CD4-positive, alpha-beta T cell treated with Interleukin-4 for 1 hour (primary cell): Measurements from ENCODE around the gene SNAPIN.
A peak's percentile ranks its signal among the peaks of the same experiment; 100 is the strongest.
"Not testable (repeated sequence)": the region's sequence is repeated elsewhere in the genome, so short reads cannot be mapped to it uniquely, and the experiment has no call there.

Experiments
- DNase-seq, 2 donors: peaks; one replicate each; pipeline ENCODE4 v3.0.0-alpha.2; 2020 to 2022

The SNAPIN gene

DNA sequence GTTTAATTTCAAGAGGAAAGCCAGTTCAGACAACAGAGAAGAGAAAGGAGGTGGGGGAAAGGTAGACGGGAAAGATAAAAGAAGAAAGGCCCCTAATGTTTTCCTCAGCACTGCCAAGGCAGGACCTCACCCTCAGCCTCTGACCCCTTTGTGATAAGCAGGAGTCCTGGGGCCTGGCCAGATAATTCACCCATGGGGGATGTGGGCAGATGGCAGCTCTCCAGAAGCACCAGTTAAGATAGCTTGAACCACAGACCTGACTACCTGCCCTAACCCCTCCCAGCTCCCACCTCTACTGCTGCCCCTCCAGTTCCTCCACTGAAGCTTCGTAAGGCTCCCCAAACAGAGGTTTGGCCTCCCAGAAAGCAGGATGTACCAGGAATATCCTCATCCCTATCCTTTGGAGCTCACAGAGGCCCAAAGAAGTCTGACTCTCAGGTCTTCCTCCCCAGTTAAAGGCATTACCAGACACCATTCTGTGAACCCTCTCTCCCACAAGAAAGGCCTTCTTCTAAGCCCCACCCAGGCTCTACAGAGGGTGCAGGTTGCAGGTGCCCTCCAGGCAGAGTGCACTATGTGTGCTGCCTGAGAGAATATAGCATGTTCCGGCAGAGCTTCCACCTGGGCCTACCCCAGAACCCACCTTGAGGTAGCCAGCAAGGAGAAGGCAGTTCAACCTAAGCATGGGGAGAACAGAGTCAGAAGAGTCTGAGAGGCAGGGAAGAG, 9.2 kb upstream of the SNAPIN start:
- DNase-seq: peak in 1 of 2 donors; percentile 29

DNA sequence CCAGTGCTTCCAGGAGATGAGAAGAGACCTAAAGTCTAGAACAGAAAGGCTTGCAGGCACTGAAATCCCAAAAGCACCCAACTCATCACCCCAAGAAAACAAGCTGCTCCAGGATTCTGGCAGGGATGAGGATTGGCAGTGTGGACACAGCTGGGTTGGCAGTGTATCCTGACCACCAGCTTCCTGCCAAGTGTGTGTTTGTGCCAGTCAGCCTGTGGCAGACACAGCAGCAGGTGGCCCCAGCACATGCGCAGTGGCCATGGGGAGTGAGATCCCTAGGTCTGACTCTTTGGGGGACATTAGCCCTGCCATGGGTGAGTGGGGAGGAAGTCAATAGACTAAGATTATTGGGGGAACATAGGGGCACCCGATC, 8.7 kb upstream of the SNAPIN start:
- DNase-seq: no peak

DNA sequence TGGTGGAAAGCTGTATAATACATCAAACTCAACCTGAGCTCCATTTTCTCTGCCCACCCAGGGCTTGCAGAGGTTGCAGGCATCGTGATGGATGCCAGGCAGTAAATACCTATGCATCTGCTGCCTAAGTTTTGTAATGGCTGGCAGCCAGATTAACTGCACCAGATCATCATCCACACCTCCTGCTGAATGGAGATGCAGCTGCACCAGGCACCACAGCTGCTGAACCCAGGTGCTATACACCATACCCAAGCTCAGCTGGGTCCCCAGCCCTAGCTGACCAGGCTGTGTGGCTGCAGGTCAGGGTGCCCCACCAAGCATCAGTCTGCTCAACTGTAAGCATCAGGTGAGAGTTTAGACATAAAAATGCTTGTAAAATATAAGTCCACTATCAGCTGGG, 6.7 kb upstream of the SNAPIN start:
- DNase-seq: no peak

DNA sequence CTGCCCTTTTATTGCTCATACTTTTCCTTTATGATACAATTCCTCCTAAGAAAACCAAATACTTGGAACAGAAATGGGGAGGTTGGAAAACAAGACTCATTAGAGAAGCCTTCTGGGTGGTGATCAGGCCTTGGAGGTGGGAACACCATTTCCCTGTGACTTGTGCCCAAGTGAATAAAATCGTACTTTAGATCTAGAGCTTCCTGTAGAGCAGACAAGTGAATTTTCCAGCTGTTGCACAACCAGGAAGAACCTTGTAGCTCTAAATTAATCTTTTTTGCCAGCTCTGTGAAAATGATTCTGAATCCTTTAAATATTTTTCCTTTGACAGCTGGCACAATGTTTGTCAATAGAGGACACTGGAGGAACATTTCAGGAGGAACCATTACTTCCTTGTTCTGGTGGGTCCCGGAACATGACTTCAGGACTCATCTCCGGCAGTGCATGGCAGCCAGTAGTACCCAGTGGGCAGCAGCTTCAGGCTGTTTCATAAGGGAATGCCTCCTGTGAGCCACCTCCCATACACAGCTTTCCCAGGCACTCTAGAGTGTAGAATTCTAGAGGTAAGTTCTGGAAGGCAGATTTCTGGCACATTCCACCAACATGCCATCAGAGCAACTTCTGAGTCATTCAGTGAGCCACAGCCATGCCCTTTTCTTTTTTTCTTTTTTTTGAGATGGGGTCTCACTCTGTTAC, 5.5 kb upstream of the SNAPIN start:
- no peak for DNase-seq

DNA sequence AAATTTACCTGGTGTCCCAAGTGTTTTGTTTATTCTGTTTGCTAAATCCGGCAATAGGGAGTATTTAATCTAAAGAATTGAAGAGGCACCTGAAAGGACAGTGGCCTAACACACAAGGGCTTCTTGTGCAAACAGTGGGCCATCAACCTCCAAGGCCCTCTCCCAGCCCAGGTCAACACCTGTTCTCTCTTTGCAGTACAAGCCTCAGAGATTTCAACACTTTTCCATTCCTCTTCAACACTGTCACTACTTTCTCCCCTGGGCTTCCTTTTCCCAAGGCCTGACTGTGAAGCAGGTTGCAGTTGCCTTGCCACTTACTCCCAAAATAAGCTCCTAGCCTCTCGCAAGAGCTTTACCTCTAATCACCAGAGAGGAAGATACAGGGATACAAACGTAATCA, 3.2 kb upstream of the SNAPIN start:
- DNase-seq: no peak

DNA sequence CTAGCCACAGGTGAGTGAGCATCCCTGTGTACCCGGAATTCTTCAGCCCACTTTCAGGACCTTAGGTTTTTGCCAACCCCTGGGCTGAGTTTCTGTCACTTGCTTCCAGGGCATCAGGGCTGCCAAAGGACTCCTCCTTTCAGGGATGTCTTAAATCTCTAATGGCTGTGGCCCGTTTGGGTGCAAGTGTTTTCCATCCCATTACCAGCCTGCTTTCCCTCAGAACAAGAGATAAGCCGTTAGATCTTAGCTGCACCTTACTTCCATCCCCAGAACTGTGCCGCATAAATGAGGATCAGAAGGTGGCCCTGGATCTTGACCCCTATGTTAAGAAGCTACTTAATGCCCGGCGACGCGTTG, 652 bp downstream of the SNAPIN start:
- no peak for DNase-seq

DNA sequence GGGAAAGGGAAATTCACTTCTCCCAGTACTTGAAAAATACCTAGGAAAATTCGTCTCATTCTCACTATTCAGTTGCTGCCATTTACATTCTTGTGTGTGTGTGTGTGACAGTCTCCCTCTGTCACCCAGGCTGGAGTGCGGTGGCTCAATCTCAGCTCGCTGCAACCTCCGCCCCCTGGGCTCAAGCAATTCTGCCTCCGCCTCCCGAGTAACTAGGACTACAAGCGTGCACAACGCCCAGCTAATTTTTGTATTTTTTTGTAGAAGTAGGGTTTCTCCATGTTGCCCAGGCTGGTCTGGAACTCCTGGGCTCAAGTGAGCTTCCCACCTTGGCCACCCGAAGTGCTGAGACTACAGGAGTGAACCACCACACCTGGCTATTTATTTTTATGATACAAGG, 1.2 kb downstream of the SNAPIN start:
- no peak for DNase-seq

DNA sequence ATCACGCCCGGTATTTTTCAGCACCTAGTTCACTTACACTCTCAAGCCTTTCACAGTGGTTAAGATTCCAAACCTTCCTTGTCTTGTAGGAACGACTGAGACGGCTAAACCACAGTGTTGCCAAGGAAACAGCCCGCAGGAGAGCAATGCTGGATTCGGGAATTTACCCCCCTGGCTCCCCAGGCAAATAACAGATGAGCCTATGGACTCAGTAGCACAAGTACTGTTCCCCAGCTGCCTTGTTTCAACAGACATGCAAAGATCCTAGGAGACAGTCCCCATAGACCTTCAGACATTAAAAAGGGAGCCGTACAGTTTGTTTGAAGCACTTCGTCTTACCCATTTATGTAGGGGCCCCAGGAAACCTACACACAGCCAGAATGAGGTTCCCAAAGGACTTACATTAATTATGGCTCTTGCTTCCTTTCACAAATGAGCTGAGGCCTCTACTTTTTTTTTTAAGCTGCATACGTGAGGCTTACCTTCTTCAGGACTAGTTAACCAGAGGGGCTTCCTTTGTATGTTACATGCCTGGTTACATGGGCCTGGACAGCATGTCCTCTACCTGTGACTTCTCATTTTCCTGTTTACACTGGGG, 2.7 kb downstream of the SNAPIN start:
- no peak for DNase-seq

DNA sequence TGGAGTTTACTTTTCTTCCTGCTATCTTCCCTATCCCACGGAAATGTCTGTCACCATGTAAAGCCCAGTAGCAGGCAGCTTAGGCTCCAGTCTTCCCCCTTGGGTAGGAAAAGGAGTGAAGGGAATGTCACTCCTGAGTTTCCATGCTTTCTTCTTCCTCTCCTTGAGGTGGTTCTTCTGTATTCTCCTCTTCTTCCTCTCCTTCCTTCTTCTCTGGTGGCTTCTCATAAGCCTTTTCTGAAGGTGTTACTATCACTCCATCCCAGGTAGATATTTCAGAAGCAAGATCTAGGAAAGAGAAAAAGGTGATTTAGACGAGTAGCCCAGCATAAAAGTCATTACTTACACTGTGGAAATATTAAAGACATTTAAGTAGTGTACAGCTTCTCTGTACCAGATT, 3.8 kb downstream of the SNAPIN start:
- DNase-seq: no peak

DNA sequence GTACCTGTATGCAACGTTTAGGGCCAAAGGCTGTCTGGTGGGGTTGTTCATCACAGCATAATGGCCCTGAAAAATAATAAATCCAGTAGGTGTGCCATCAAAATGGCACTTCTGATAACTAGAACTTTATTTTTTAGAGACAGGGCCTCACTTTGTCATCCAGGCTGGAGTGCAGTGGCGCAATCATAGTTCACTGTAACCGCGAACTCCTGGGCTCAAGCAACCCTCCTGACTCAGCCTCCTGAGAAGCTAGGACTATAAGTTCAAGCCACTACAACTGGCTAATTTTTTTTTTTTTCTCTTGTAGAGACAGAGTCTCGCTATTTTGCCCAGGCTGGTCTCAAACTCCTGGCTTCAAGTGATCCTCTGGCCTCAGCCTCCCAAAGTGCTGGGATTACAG, 4.7 kb downstream of the SNAPIN start:
- DNase-seq: no peak

DNA sequence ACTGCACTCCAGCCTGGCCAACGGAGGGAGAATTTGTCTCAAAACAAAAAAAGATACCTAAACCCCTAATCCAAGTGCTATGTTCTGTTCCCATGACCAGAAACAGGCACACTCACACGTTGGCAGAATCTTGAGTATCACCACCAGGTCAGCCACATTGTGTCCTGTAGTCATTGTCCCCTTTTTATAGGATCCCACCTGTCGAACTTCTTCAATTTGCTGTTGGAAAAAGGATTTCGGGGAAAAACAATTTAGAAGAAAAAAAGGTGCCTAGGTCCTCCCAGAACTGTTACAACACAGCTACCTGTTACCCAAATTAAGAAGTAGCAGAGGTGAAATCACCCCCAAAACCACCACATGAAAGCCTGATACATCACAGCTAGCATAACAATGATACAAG, 8.9 kb downstream of the SNAPIN start:
- DNase-seq: no peak

DNA sequence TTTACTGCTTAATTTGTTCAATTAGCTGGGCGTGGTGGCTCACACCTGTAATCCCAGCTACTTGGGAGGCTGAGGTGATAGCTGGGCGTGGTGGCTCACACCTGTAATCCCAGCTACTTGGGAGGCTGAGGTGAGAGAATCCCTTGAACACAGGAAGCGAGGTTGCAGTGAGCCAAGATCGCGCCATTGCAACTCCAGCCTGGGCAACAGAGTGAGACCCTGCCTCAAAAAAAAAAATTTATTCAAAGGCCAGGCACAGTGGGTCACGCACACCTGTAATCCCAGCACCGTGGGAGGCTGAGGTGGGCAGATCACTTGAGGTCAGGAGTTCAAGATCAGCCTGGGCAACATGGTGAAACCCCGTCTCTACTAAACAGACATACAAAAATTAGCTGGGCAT, 10.2 kb downstream of the SNAPIN start:
- not testable (repeated sequence) for DNase-seq

DNA sequence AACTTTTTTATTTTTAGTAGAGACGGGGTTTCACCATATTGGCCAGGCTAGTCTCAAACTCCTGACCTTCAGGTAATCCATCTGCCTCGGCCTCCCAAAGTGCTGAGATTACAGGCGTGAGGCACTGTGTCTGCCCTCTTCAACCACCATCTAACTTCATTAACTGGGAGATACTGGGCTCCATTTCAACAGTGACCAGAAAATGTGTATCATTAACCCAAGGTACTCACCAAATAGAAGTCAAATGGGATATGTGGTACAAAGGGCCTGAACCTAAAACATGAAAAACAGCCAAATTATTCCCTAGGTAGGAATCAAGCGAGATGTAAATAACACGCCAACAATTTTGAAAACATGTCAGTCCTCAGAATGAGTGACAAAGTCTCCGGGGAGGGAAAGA, 11.1 kb downstream of the SNAPIN start:
- DNase-seq: no peak

DNA sequence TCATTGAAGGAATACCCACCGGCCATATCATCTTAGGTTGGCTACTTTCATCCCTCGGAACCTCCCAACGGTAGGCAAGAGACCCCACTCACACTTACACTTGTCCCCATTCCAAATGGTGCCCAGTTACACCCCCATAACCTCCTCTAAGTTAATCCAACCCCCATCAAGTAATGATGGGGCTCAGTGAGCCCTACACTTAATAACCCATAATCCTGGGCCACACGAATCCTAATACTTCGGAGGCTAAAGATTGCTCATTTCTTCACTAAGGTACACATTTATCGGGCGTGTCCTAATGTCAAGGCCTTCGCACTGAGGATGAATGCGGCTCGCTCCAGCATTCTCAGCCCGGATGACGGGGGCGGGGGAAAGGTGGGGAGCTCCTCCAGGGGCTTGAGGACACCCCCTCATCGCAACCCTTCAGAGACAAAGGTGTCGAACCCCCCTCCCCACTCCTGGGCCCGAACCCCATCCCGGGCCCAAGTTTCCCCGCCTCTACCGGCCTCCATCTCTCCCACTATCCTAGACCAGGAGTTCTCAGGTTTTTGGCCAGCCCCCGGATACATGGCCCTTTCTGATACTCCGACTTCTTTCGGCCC, 11.9 kb downstream of the SNAPIN start:
- no peak for DNase-seq

DNA sequence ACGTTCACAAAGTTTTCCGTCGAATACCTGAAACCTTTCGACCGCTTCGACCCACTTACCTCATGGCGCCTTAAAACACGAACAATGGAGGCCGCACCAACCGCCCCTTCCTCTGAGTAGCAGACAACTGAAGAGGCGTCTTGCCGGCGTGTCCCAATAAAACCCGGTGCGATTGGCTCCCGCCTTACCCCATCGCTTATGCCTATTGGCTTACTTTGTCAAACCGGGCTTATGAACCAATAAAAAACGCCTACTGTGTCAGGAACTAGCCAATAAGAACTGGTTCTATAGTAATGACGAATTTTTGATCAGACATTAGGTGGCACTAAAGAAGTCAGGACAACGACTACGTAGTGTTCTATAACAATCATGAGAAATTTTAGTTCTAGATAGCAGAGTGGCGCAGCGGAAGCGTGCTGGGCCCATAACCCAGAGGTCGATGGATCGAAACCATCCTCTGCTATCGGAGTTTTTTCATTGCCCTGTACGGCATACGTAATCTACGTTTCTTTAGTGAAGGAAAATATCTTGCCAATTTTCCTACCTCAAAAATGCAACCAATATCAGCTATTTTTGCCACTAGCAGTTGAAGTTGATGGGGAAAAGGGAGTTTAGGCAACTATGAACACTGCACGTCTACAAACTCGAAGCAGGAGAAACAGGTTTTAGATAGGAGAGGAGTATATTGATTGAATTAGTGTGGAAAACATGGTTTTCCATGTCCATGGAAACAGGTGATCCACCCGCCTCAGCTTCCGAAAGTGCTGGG, 12.5 kb downstream of the SNAPIN start, which contains the start of gene ILF2:
Gene ILF2 (minus strand): TSS at position 135 of the 769 bp plus-strand sequence. CDS start 71 bp downstream, at position 64.
- peak; percentile 99 to 100 for DNase-seq

DNA sequence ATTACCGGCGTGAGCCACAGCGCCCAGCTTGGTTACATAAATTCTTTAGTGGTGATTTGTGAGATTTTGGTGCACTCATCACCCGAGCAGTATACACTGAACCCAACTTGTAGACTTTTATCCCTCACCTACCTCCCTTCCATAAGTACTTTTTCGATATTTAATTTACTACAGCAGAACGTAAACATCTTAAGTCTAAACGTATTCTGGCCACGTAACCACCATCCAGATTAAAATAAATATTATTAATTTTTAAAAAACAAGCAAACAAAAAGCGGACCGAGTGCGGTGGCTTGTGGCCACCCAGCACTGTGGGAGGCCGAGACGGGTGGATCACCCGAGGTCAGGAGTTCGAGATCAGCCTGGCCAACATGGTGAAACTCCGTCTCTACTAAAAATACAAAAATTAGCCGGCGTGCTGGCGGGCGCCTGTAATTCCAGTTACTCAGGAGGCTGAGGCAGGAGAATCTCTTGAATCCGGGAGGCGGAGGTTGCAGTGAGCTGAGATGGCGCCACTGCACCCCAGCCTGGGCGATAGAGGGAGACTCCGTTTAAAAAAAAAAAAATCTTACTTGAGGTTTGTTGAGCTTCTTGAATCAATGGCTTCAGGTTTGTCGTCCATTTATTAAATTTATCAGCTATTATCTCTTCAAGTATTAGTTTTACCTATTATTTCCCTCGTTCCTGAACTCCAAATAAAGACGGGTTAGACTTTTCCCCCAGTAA, 13.3 kb downstream of the SNAPIN start:
- peak; percentile 68 for DNase-seq

DNA sequence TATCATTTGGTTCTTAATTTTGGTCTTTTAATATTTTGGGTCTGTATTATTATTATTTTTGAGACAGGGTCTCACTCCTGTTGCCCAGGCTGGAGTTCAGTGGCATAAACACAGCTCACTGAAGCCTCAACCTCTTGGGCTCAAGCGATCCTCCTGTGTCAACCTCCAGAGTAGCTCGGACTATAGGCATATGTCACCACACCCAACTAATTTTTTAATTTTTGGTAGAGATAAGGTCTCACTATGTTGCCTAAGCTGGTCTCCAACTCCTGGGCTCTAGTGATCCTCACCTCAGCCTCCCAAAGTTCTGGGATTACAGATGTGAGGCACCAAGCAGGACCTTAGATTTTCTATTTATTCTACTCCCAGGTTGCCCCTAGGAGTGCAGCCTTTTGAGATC, 15.0 kb downstream of the SNAPIN start:
- no peak for DNase-seq

DNA sequence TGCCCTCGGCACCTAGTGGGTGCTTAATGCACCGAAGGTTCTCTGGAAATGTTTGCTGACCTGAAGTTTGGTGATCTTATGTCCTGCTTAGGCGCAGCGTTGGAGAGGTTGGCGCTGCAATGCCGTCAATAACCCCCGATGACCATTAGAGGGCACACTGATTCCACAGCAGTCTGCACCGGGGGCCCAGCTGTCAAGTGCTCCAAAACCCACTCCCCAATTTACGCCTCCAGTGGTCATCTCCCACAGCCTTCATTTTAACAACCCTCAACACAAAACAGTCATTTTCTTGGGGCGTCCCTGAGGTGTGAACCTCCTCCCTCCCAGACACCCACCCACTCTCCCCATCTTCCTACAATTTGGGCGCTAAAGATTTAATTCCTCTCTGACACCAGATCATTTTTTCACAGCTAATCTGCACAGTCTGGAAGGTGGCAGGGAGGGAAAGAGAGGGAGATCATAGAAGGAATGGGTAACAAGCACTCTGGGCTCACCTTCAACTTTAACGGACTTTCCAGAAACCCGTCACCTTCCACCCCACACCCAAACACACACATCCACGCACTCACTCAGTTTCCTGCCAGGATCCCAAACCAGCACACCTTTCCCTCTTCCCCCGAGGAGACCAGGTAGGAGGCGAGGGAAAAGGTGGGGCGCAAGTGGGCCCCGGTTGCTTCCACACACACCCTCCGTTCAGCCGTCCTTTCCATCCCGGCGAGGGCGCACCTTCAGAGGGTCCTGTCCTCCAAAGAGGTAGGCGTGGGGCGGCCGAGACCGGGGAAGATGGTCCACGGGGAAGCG, 19.4 kb downstream of the SNAPIN start:
- DNase-seq: peak; percentile 49 to 56

DNA sequence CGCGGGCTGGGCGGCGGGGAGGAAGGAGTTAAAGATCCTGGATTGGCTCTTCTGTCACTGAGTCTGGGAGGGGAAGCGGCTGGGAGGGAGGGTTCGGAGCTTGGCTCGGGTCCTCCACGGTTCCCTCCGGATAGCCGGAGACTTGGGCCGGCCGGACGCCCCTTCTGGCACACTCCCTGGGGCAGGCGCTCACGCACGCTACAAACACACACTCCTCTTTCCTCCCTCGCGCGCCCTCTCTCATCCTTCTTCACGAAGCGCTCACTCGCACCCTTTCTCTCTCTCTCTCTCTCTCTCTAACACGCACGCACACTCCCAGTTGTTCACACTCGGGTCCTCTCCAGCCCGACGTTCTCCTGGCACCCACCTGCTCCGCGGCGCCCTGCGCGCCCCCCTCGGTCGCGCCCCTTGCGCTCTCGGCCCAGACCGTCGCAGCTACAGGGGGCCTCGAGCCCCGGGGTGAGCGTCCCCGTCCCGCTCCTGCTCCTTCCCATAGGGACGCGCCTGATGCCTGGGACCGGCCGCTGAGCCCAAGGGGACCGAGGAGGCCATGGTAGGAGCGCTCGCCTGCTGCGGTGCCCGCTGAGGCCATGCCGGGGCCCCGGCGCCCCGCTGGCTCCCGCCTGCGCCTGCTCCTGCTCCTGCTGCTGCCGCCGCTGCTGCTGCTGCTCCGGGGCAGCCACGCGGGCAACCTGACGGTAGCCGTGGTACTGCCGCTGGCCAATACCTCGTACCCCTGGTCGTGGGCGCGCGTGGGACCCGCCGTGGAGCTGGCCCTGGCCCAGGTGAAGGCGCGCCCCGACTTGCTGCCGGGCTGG, 20.2 kb downstream of the SNAPIN start, which contains the start of gene NPR1:
Gene NPR1 (plus strand): TSS at position 170 of the 818 bp plus-strand sequence. CDS start 421 bp downstream, at position 591.
- no peak for DNase-seq

DNA sequence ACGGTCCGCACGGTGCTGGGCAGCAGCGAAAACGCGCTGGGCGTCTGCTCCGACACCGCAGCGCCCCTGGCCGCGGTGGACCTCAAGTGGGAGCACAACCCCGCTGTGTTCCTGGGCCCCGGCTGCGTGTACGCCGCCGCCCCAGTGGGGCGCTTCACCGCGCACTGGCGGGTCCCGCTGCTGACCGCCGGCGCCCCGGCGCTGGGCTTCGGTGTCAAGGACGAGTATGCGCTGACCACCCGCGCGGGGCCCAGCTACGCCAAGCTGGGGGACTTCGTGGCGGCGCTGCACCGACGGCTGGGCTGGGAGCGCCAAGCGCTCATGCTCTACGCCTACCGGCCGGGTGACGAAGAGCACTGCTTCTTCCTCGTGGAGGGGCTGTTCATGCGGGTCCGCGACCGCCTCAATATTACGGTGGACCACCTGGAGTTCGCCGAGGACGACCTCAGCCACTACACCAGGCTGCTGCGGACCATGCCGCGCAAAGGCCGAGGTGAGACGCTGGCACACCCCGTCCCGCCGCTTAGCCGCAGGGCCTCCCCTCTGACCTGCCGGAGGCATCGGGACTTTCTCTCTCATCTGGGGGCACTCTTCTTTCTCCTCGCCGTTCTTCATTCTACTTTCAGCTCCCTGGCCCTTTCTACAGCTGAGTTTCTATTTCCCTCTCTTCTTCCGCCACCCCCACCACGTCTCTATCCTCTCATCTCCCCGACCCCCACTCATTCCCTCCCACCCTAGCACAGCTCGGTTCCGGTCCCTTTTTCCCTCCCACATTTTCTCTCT, 21.0 kb downstream of the SNAPIN start:
- DNase-seq: no peak
